Measurements from ENCODE around the gene DDOST. TPM values are rescaled to one million over a fixed set of nuclear protein-coding genes. Genes with fewer than 3 reads are reported as not detected.

Gene DDOST
- polyA plus RNA-seq, 1 of the 3 experiments (the other 2 are of a cell fraction) = 602 TPM

GRCh38 chr1:20652300-20652699, 8.9 kb downstream of the DDOST start:
- POLR2A ChIA-PET = interaction anchor here (1.0 kb wide), 1 partner anchor 10 kb away, joined by 4 read pairs; no protein-coding TSS in a partner anchor
- CTCF ChIA-PET = no interaction called here
- Histone ChIP-seq H3K27me3 (ENCODE audit: insufficient read depth) (no peaks in the 10 kb centered on the region), H3K27ac (ENCODE audit: low read depth in 2 of 2, low read length in 1 of 2) (no peak overlapping the region), H4K20me1 (ENCODE audit: insufficient read depth) (no peaks in the 10 kb centered on the region; the same call in 1 of the 2 replicates), H3K9ac (no peak overlapping the region), H3K9me2 (no peaks in the 10 kb centered on the region), H2AFZ (ENCODE audit: low read depth) (no peak overlapping the region), H3K4me1 (ENCODE audit: control insufficient read depth in 1 of 2, insufficient read depth in 2 of 2, low read depth in 1 of 2, low read length in 1 of 2) (no peaks in the 10 kb centered on the region), H3K4me2 (no peak overlapping the region), H3K4me3 (ENCODE audit: low read depth in 2 of 2, low read length in 1 of 2) (no peak overlapping the region), H3F3A (replicated peaks; ENCODE audit: insufficient read depth) (peaks cover 8% of the 10 kb centered on the region), H3K9me3 (no peaks in the 10 kb centered on the region), H3K79me2 (ENCODE audit: insufficient read depth) (peaks cover 18% of the 10 kb centered on the region; the same call in 1 of the 2 replicates), H3K36me3 (replicated peaks in 1 of 2; ENCODE audit: control insufficient read depth in 1 of 2, insufficient read depth in 2 of 2, low read length in 1 of 2) (peaks cover 35 to 82% of the 10 kb centered on the region in 2 experiments)
- WGBS (ENCODE audit: low lambda C conversion rate) = 97% methylated on average over 12 of the region's 15 CpGs
- no peak for DNase-seq
- TF ChIP-seq EP300 (IDR thresholded peaks at IDR 0.05; ENCODE audit: borderline replicate concordance in 1 of 2, low read depth in 1 of 2, low read length in 1 of 2) (no peak), NRF1 (IDR thresholded peaks at IDR 0.05; ENCODE audit: low read depth, low read length) (no peak), SIN3A (IDR thresholded peaks at IDR 0.05; ENCODE audit: borderline replicate concordance, low read depth, low read length) (no peak), GABPA (IDR thresholded peaks at IDR 0.05; ENCODE audit: low read depth) (no peak), MXI1 (IDR thresholded peaks at IDR 0.05; ENCODE audit: low read depth, low read length) (no peak), MEF2A (IDR thresholded peaks at IDR 0.05; ENCODE audit: borderline replicate concordance, low read depth) (no peak), TCF12 (IDR thresholded peaks at IDR 0.05) (no peak), NFIC (IDR thresholded peaks at IDR 0.05; ENCODE audit: borderline replicate concordance) (no peak), USF2 (IDR thresholded peaks at IDR 0.05; ENCODE audit: borderline replicate concordance, low read depth, low read length) (no peak), EZH2phosphoT487 (IDR thresholded peaks at IDR 0.05; ENCODE audit: borderline replicate concordance, low read depth) (no peak)

- DNase-seq = no peak
- ChIA-PET POLR2A (no interaction called here), CTCF (interaction anchor here (4.7 kb wide), 1 partner anchor 16 kb away, joined by 21 read pairs; the partner anchor contains the start of gene PINK1)
- no peak overlapping the region for H3K4me2 ChIP-seq
- H3K9ac ChIP-seq = no peak overlapping the region
- H3K4me1 ChIP-seq (ENCODE audit: control insufficient read depth in 1 of 2, insufficient read depth in 2 of 2, low read depth in 1 of 2, low read length in 1 of 2) = no peaks in the 10 kb centered on the region
- WGBS (ENCODE audit: low lambda C conversion rate) = 85% methylated on average over 9 of the region's 15 CpGs
- H3K27ac ChIP-seq (ENCODE audit: low read depth in 2 of 2, low read length in 1 of 2) = no peak overlapping the region
- peaks cover 8% of the 10 kb centered on the region for H3F3A ChIP-seq (replicated peaks; ENCODE audit: insufficient read depth)
- no peaks in the 10 kb centered on the region for H3K79me2 ChIP-seq (ENCODE audit: insufficient read depth)
- H4K20me1 ChIP-seq (ENCODE audit: insufficient read depth) = no peaks in the 10 kb centered on the region
- H3K9me2 ChIP-seq = no peaks in the 10 kb centered on the region
- H3K9me3 ChIP-seq = no peaks in the 10 kb centered on the region
- no peak overlapping the region for H2AFZ ChIP-seq (ENCODE audit: low read depth)
- H3K4me3 ChIP-seq (ENCODE audit: low read depth in 2 of 2, low read length in 1 of 2) = no peak overlapping the region
- no peak for TF ChIP-seq JUND (IDR thresholded peaks at IDR 0.05)
- TF ChIP-seq IRF3 (IDR thresholded peaks at IDR 0.05; ENCODE audit: low read depth, low read length) = no peak
- TF ChIP-seq GABPA (IDR thresholded peaks at IDR 0.05; ENCODE audit: low read depth) = no peak
- TF ChIP-seq GATA2 (CRISPR knock-in tag; IDR thresholded peaks at IDR 0.05) = no peak
- TF ChIP-seq FOXM1 (IDR thresholded peaks at IDR 0.05; ENCODE audit: low read depth) = no peak
- no peak for TF ChIP-seq NFIC (IDR thresholded peaks at IDR 0.05; ENCODE audit: borderline replicate concordance)
- no peak for TF ChIP-seq RCOR1 (IDR thresholded peaks at IDR 0.05; ENCODE audit: low read length)
- no peak for TF ChIP-seq RXRA (IDR thresholded peaks at IDR 0.05; ENCODE audit: borderline replicate concordance, low read depth)
- TF ChIP-seq POLR2AphosphoS5 (IDR thresholded peaks at IDR 0.05; ENCODE audit: low read depth, low read length) = no peak
- TF ChIP-seq MEF2A (IDR thresholded peaks at IDR 0.05; ENCODE audit: borderline replicate concordance, low read depth) = no peak
- no peak for TF ChIP-seq USF2 (IDR thresholded peaks at IDR 0.05; ENCODE audit: borderline replicate concordance, low read depth, low read length)
- no peak for TF ChIP-seq MAX (IDR thresholded peaks at IDR 0.05; ENCODE audit: low read depth)
- no peak for TF ChIP-seq TAF1 (IDR thresholded peaks at IDR 0.05; ENCODE audit: borderline replicate concordance, low read depth, low read length)
- peaks cover 34 to 57% of the 10 kb centered on the region in 2 experiments for H3K36me3 ChIP-seq (replicated peaks in 1 of 2; ENCODE audit: control insufficient read depth in 1 of 2, insufficient read depth in 2 of 2, low read length in 1 of 2)
- H3K27me3 ChIP-seq (ENCODE audit: insufficient read depth) = no peaks in the 10 kb centered on the region
Measured at GRCh38 chr1:20648946-20649345, 12.2 kb downstream of the DDOST start.

Data from SK-N-SH (cell line).